ENCODE results near the gene CFLAR. TPM values are rescaled to one million over a fixed set of nuclear protein-coding genes. Genes with fewer than 3 reads are reported as not detected.
A peak's percentile ranks its signal among the peaks of the same experiment; 100 is the strongest.

The CFLAR gene
- total RNA-seq, 2 donors from 2014 or later, result 90.1 to 126 TPM

- Histone ChIP-seq H3K9ac (ENCODE audit: low read depth in 2 of 2, low read length in 2 of 2) (no peak overlapping the region), H3K4me1 (peaks cover 18% of the 10 kb centered on the region), H3K27me3 (no peaks in the 10 kb centered on the region), H3K36me3 (peaks cover 15% of the 10 kb centered on the region), H3K4me3 (no peak overlapping the region), H3K9me3 (no peaks in the 10 kb centered on the region), H3K27ac (peak overlapping the region; percentile 93)
- intact Hi-C loops (cut with DNase I), result loop anchor here (5.0 kb wide), 1 partner anchor 34 kb away; the partner anchor contains the start of gene CFLAR
- DNase-seq, result no peak
- TF ChIP-seq, protein P1, sequence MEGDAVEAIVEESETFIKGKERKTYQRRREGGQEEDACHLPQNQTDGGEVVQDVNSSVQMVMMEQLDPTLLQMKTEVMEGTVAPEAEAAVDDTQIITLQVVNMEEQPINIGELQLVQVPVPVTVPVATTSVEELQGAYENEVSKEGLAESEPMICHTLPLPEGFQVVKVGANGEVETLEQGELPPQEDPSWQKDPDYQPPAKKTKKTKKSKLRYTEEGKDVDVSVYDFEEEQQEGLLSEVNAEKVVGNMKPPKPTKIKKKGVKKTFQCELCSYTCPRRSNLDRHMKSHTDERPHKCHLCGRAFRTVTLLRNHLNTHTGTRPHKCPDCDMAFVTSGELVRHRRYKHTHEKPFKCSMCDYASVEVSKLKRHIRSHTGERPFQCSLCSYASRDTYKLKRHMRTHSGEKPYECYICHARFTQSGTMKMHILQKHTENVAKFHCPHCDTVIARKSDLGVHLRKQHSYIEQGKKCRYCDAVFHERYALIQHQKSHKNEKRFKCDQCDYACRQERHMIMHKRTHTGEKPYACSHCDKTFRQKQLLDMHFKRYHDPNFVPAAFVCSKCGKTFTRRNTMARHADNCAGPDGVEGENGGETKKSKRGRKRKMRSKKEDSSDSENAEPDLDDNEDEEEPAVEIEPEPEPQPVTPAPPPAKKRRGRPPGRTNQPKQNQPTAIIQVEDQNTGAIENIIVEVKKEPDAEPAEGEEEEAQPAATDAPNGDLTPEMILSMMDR (IDR thresholded peaks at IDR 0.05), result no peak
Measured at GRCh38 chr2:201151127-201151981, 35.4 kb downstream of the CFLAR start.

GRCh38 chr2:201152517-201152916 is 36.6 kb downstream of the CFLAR start:
- TF ChIP-seq, protein P1 (IDR thresholded peaks at IDR 0.05), result no peak
- H3K9ac ChIP-seq (ENCODE audit: low read depth in 2 of 2, low read length in 2 of 2), result no peak overlapping the region
- no peaks in the 10 kb centered on the region for H3K9me3 ChIP-seq
- peaks cover 18% of the 10 kb centered on the region for H3K4me1 ChIP-seq
- no peak for DNase-seq
- peak overlapping the region; percentile 19 for H3K27ac ChIP-seq
- intact Hi-C loops (cut with DNase I), result loop anchor here (5.0 kb wide), 1 partner anchor 35 kb away; the partner anchor contains the start of gene CFLAR
- peaks cover 15% of the 10 kb centered on the region for H3K36me3 ChIP-seq
- H3K27me3 ChIP-seq, result no peaks in the 10 kb centered on the region
- no peak overlapping the region for H3K4me3 ChIP-seq

GRCh38 chr2:201152999-201153815 is 37.2 kb downstream of the CFLAR start:
- Histone ChIP-seq H3K36me3 (peaks cover 15% of the 10 kb centered on the region), H3K27ac (peak overlapping the region; percentile 19), H3K9ac (ENCODE audit: low read depth in 2 of 2, low read length in 2 of 2) (peak overlapping the region in 1 of 2 donors; percentile 21), H3K9me3 (no peaks in the 10 kb centered on the region), H3K27me3 (no peaks in the 10 kb centered on the region), H3K4me1 (peaks cover 25% of the 10 kb centered on the region), H3K4me3 (no peak overlapping the region)
- TF ChIP-seq, protein P1 (IDR thresholded peaks at IDR 0.05), result no peak
- intact Hi-C loops (cut with DNase I), result loop anchor here (5.0 kb wide), 1 partner anchor 36 kb away; the partner anchor contains the start of gene CFLAR
- DNase-seq, result no peak

DNA sequence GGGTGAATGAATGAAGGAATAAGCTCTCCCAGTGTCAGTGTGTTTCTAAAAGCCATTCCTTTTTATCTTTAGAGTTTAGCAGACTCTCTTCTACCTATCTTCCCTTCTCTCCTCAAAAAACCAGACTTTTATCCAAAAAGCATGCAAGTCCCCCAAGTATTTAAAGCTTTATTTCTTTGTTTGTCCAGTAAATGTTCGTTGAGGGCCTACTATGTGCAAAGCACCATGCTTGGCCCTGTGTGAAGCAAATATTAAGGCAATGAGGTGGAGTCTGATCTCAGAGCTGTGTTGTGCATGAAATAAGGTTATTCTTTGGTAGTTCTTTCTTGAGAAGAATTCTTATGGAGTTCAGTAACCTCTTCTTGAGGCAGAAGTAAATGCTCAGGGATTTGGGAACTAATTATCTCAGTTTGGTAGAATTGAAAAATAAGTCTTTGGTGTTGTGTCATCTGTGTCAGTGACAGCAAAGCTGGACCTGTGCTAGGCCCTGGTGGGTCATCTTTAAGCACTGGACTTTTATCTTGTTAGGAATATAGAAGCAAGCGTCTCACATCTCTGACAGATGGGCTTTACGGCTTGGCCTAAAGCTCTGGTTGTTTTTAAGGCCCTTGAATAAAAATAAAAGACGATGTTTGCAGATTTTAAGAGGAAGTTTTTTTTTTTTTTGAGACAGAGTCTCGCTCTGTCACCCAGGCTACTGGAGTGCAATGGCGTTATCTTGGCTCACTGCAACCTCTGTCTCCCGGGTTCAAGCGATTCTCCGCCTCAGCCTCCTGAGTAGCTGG is 38.8 kb downstream of the CFLAR start:
- intact Hi-C loops (cut with DNase I), result loop anchor here (5.0 kb wide), 2 partner anchors 38 to 83 kb away; partner anchors contain the start of genes CFLAR, HYCC2 and NDUFB3

More for the DNA sequence above, 38.8 kb downstream of the CFLAR start:
- Histone ChIP-seq H3K36me3 (peaks cover 21% of the 10 kb centered on the region), H3K4me3 (no peak overlapping the region), H3K4me1 (peaks cover 21% of the 10 kb centered on the region), H3K27ac (peak overlapping the region; percentile 24), H3K9ac (ENCODE audit: low read depth in 2 of 2, low read length in 2 of 2) (peak overlapping the region in 1 of 2 donors; percentile 12), H3K27me3 (no peaks in the 10 kb centered on the region), H3K9me3 (no peaks in the 10 kb centered on the region)
- DNase-seq, result no peak
- TF ChIP-seq, protein P1 (IDR thresholded peaks at IDR 0.05), result no peak

Measured in colonic mucosa (tissue), 4 donors.